Measurements from ENCODE around the gene ALDH3B1.
A peak's percentile ranks its signal among the peaks of the same experiment; 100 is the strongest.

The ALDH3B1 gene

DNA sequence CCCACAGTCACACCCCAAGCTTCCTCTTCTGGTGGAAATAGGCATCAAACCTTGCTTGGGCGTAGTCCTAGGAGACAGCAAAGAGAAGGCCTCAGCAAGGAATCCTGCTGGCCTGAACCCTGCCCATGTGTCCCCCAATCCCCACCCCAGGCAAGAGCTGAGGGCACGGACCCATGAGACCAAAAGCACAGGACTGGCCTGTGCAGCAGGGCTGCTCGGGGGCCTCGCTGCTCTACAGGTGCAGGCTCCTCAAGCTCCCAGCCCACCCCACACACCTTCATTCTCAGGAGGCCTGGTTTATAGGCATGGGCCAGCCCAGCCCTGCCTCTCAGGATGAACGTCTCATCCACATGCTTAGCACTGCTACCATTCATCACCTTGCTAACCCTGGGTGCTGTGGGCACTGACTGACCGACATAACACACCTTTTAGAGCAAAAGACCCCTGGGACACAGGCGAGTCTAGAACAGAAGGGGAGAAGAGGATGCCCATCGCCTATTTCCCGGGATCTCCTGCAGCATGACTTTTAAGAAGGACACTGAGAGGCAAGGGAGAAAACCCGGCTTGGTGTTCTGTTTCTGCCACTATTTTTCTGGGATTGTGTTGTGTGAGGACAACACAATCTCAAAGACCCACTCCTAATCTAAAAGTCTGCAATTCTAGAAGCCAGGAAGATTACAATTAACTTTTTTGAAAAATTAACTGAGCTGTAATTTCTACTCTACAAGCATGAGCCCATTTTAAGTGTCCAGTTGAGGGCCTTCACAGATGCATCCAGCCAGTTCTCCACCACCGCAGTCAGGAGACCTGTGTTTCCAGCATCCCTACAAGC lies 44.1 kb downstream of the ALDH3B1 start:
- in situ Hi-C loops (cut with HindIII; ENCODE audit: low pct_unique_long_range_greater_than_20kb, low sequenced_read_pairs): no loop called here
- DNase-seq (ENCODE audit: low read depth in 1 of 2, low spot score in 1 of 2): no peak

DNA sequence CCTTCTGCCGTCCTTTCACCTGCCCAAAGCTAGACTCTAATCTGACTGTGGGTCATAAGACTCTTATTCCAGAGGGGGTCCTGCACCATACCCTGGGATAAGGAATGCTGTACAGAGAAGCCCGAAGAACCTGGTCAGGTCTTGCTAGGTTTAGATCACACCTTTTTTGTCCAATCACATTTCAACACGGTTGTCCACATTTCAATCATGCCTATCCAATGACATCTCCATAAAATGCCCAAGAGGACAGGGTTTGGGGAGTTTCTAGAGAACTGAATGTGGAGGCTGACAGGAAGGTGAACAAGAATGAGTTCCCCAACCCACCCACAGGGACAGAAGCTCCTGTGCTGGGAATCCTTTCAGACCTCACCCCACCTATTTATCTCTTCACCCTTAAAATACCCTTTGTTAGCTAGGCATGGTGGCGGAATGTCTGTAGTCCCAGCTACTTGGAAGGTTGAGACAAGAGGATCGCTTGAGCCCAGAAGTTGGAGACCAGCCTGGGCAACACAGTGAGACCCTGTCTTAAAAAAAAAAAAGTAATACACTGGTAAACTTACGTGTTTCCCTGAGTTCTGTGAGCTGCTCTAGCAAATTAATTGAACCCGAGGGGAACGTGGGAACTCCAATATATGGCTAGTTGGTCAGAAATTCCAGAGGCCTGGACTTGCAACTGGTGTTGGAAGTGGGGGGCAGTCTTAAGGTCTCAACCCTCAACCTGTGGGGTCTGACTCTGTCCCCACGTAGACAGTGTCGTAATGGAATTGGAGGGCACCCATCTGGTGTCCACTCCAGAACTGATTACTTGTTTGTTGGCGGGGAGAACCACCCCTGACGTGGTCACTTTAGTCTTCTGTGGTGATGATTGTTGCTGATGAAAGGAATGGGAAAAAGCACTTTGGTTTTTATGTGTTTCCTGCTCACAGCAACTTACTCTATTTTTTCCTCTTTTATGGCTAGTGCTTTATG lies 46.5 kb downstream of the ALDH3B1 start:
- TF ChIP-seq JUND (IDR thresholded peaks at IDR 0.05; ENCODE audit: low read depth): no peak
- in situ Hi-C loops (cut with HindIII; ENCODE audit: low pct_unique_long_range_greater_than_20kb, low sequenced_read_pairs): no loop called here

More for the DNA sequence above, 44.1 kb downstream of the ALDH3B1 start:
- TF ChIP-seq JUND (IDR thresholded peaks at IDR 0.05; ENCODE audit: low read depth): no peak

DNA sequence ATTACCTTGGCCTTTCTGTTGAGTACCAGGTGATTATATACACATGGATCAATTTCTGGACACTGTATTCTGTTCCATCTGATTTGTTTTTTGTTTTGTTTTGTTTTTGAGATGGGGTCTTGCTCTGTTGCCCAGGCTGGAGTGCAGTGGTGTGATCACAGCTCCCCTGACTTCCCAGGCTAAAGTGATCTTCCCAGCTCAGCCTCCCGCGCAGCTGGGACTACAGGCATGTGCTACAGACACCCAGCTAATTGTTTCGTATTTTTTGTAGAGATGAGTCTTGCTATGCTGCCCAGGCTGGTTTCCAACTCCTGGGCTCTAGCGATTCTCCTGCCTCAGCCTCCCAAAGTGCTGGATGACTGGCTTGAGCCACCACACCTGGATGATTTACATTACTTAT lies 47.7 kb downstream of the ALDH3B1 start:
- TF ChIP-seq JUND (IDR thresholded peaks at IDR 0.05; ENCODE audit: low read depth): no peak
- in situ Hi-C loops (cut with HindIII; ENCODE audit: low pct_unique_long_range_greater_than_20kb, low sequenced_read_pairs): no loop called here
- no peak for DNase-seq (ENCODE audit: low read depth in 1 of 2, low spot score in 1 of 2)

More for the DNA sequence above, 46.5 kb downstream of the ALDH3B1 start:
- no peak for DNase-seq (ENCODE audit: low read depth in 1 of 2, low spot score in 1 of 2)

DNA sequence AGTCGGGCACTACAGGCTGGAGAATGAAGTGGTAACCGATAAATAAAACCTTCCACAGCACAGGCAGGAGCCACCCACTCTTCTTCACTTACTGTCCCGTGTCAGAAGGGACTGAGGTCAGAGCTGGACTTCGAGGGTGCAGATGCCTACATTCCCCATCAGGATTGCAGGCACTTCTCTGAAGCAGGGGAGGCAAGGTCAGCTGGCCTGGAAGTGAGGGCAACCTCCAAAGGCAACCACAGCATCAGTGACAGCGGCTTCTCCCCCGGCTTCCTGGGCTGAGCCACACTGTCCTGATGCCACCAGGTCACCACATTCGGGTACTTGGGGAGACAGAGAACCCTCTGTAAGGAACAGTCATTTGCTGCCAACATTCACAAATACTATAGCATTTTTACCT lies 51.4 kb downstream of the ALDH3B1 start:
- no peak for DNase-seq (ENCODE audit: low read depth in 1 of 2, low spot score in 1 of 2)
- no peak for TF ChIP-seq JUND (IDR thresholded peaks at IDR 0.05; ENCODE audit: low read depth)
- in situ Hi-C loops (cut with HindIII; ENCODE audit: low pct_unique_long_range_greater_than_20kb, low sequenced_read_pairs): no loop called here

DNA sequence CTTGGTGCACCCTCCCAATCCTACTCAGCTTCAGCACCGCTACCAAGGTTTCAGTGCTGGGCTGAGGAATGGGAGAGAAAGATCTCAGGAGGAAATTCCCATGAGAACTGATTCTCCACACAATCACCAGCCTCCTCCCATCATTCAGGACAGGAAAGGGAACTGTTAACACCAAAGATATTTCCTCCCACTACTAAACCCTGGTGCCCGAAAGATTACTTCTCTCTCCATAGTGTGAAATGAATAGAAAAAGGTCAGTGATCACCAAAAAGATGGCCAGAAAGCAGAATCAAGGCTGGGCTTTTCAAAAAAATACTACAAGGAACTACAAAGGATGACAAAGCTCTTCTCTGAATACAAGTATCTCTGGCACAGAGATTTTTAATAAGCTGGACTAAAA lies 54.8 kb downstream of the ALDH3B1 start:
- no peak for TF ChIP-seq JUND (IDR thresholded peaks at IDR 0.05; ENCODE audit: low read depth)
- DNase-seq (ENCODE audit: low read depth in 1 of 2, low spot score in 1 of 2): no peak
- in situ Hi-C loops (cut with HindIII; ENCODE audit: low pct_unique_long_range_greater_than_20kb, low sequenced_read_pairs): no loop called here

DNA sequence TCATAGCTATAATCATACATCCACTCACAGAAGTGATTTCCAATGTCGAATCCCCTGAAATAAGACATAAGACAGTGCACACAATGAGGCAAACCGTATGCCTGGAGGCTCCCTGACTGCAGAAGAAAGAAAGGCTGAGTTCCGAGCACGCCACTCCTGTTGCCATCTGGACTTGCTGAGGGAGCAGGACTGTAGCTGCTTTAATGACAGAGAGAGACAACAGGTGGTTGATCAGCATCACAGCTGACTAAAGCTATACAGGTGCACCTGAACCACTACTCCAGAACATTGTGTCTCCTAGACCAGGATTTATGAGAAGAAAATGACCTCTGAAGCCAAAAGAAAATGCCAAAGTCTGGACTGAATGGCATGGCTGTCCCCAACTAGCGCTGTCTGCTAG lies 55.7 kb downstream of the ALDH3B1 start:
- TF ChIP-seq JUND (IDR thresholded peaks at IDR 0.05; ENCODE audit: low read depth): no peak
- in situ Hi-C loops (cut with HindIII; ENCODE audit: low pct_unique_long_range_greater_than_20kb, low sequenced_read_pairs): no loop called here
- no peak for DNase-seq (ENCODE audit: low read depth in 1 of 2, low spot score in 1 of 2)

DNA sequence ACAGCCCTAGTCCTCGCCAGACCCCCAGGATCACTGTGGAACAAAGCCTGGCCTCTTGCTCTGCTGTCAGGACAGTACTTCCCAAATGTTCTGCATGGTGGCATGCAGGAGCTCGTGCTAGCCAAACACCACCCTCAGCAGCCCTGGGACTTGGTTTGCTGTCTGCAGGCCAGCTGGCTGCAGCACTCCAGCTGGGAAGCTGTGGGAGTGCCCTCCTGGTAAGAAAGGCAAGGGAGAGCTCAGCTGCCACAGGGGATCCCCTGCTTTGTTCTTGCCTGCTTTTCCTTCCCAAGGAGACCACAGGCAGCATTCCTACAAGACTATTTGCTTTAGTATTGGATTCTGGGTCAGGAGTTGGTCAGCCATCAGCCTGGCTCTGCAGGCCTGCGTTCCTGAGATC lies 56.6 kb downstream of the ALDH3B1 start:
- no peak for TF ChIP-seq JUND (IDR thresholded peaks at IDR 0.05; ENCODE audit: low read depth)
- no peak for DNase-seq (ENCODE audit: low read depth in 1 of 2, low spot score in 1 of 2)
- in situ Hi-C loops (cut with HindIII; ENCODE audit: low pct_unique_long_range_greater_than_20kb, low sequenced_read_pairs): no loop called here

DNA sequence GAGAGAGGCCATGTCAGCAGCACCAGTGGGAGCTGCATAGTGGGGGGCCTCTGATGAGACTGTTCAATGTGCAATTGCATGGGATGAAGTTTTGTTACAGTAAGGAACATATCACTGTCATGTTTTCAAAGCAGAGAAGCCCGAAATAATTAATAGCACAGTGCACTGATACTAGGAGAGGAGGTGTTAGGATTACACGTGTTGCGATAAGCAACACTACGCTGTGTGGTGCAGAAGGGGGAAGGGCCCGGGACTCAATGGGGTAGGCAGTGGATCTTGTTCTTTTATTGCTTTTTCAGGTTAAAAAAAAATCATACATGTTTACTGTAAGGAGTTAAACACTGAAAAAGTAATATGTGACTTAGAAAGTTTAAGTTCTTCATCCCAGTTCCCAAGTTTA lies 57.9 kb downstream of the ALDH3B1 start:
- in situ Hi-C loops (cut with HindIII; ENCODE audit: low pct_unique_long_range_greater_than_20kb, low sequenced_read_pairs): no loop called here
- no peak for TF ChIP-seq JUND (IDR thresholded peaks at IDR 0.05; ENCODE audit: low read depth)
- no peak for DNase-seq (ENCODE audit: low read depth in 1 of 2, low spot score in 1 of 2)

DNA sequence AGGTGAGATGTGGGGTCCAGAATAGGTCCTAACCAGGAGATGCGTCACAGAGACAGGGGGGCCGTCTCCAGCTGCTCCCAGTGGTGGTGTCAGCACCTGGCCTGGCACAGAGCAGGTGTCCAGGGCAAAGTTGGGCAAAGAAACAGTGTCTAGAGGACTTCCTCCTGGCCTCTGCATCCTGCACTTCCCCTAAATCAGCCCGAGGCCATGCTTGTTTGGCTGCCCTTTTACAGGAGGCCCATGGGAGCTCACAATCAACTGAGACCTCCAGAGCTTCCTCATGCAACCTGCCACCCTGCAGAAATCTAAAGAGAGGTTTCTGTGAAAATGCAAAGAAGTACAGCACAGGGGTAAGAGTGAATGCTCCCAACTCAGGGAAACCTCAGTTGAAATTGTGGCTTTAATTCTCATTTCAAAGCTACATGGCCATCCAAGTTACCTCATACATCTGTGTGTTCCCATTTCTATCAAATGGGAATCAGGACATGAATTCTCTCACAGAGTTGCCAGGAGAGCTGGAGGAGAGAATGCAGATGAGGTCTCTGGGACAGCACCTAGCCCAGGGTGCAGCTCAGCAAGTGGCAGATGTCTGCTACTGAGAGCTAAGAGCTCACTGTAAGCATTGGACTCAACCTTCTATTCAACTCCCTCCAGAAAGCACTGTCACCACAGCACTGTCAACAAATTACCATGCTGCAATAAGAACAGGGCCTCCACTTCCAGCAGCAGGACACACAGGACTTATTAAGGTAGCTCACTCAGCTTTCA lies 61.3 kb downstream of the ALDH3B1 start:
- in situ Hi-C loops (cut with HindIII; ENCODE audit: low pct_unique_long_range_greater_than_20kb, low sequenced_read_pairs): no loop called here
- no peak for DNase-seq (ENCODE audit: low read depth in 1 of 2, low spot score in 1 of 2)
- no peak for TF ChIP-seq JUND (IDR thresholded peaks at IDR 0.05; ENCODE audit: low read depth)

DNA sequence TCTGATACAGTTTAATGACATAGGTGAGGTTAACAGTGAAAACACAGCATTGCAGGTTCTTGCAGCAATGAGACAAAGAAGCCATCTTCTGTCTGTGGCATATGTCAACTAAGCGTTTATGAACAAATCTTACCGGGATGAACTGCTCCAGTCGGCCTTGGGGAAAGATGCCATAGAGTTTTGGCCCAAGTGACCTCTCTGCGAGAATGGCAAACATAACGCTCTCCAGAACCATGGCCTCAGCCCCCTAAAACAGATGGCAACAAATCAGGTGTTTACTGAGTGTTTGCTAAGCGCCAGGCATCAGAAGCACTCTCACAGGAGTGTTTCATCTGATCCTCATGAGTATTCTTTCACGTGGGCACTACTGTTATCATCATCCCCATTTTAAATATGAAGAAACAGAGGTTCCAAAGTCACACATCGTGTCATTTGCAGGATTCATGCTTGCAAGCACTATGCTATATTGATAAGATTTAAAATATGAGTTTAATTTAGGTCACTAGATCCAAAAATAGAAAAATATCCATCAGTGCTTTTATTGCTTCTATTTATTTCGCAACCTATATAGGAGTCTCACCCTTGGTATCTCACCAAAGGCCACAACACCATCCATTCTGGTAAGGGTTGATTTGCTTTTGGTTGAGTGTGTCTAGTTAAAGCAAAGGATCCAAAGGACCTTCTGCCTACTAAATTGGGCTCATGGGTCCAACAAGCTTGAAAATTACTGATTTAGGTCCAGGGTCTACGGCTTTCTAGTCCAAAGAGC lies 64.6 kb downstream of the ALDH3B1 start:
- TF ChIP-seq JUND (IDR thresholded peaks at IDR 0.05; ENCODE audit: low read depth): no peak
- in situ Hi-C loops (cut with HindIII; ENCODE audit: low pct_unique_long_range_greater_than_20kb, low sequenced_read_pairs): no loop called here
- no peak for DNase-seq (ENCODE audit: low read depth in 1 of 2, low spot score in 1 of 2)

DNA sequence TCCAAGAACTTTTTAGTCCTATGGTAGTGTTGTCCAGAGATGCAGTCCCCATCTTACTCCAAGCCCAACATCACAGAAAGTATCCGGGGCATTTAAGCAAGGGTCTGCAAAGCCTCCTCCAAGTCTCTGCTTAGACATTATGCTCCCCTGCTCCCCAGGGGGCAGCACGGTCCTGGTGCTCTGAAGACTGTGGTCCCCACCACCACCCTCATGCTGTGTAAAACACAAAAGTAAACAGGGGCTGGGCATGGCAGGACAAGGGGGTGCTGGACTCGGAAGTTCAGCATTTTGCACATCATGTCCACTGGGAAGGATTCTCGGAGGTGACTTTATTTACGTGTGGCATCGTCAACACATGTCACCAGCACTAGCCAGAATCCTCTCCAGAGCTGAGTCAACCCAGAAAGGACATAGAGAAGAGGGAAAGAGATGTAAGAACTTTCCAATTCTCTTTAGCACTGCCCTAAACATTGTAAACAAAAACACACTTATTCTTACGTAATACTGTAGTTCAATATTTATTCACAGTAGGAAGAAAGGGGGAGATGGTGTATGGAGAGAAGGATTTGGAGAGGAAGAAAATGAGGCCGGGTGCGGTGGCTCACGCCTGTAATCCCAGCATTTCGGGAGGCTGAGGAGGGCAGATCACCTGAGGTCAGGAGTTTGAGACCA lies 66.4 kb downstream of the ALDH3B1 start:
- TF ChIP-seq JUND (IDR thresholded peaks at IDR 0.05; ENCODE audit: low read depth): no peak
- peak in 1 of 2 experiments; percentile 41 for DNase-seq (ENCODE audit: low read depth in 1 of 2, low spot score in 1 of 2)
- in situ Hi-C loops (cut with HindIII; ENCODE audit: low pct_unique_long_range_greater_than_20kb, low sequenced_read_pairs): no loop called here
